Endothelial cell of umbilical vein (primary cell): ENCODE data around the gene SRRM2. TPM values are rescaled to one million over a fixed set of nuclear protein-coding genes. Genes with fewer than 3 reads are reported as not detected.

ENCODE experiments used
- BruUV-seq: library from RNA; stranded (reverse); fragments of 400-500 nt; replicated peaks from 2 replicates; lab custom pipeline; 2021; lab: Mats Ljungman, UMichigan
- CTCF ChIA-PET: fragments of 300-600, 350-600 bp; sonication (Branson Sonifier 250); formaldehyde crosslinking; loops from one replicate; lab custom pipeline; 2021; ENCODE audit warnings: antibody characterized with exemption, inconsistent platforms; lab: Charles Lee
- POLR2A ChIA-PET: fragments of 300-600, 350-600 bp; sonication (Branson Sonifier 250); formaldehyde crosslinking; loops from one replicate; lab custom pipeline; 2021; ENCODE audit warnings: antibody characterized with exemption, inconsistent platforms; lab: Charles Lee
- DNase-seq: peaks from one replicate; pipeline ENCODE4 v3.0.0-alpha.2; 2011; ENCODE audit warnings: low read depth, low spot score
- FAIRE-seq: peaks from 2 replicates; lab custom pipeline; 2011; peaks lifted over from hg19 to GRCh38; lab: Jason Lieb, UNC
- H2AFZ ChIP-seq: 2 replicates; pipeline ENCODE4 v1.6.0; 2012; ENCODE audit warnings: low read depth, low read length, control low read depth, inconsistent platforms
- H3K27ac ChIP-seq: 2 replicates; pipeline ENCODE4 v1.5.1; 2011; ENCODE audit warnings: low read depth, mild to moderate bottlenecking, control low read depth, low read length, moderate library complexity; ENCODE audit not compliant: insufficient read depth
- H3K27me3 ChIP-seq, 2 experiments: 2 replicates each; pipeline versions ENCODE4 v1.6.0 to v1.6.1; 2011; ENCODE audit warnings: low read length in 2 of 2, mixed read lengths in 1 of 2; ENCODE audit not compliant: control insufficient read depth in 2 of 2, insufficient read depth in 2 of 2
- H3K36me3 ChIP-seq, 2 experiments: 2 replicates in 1 of 2; 3 replicates in 1 of 2; pipeline ENCODE4 v1.5.1; 2011; ENCODE audit warnings: low read length in 2 of 2, mild to moderate bottlenecking in 1 of 2, moderate library complexity in 1 of 2; ENCODE audit not compliant: control insufficient read depth in 2 of 2, insufficient read depth in 2 of 2; ENCODE audit errors: extremely low read depth in 1 of 2
- H3K4me1 ChIP-seq: 3 replicates; pipeline ENCODE4 v1.5.1; 2011; ENCODE audit warnings: mild to moderate bottlenecking, low read length; ENCODE audit not compliant: control insufficient read depth, insufficient read depth; ENCODE audit errors: extremely low read depth
- H3K4me2 ChIP-seq: 2 replicates; pipeline ENCODE4 v1.6.1; 2011; ENCODE audit warnings: low read length, control low read depth, mixed read lengths; ENCODE audit not compliant: insufficient read depth
- H3K4me3 ChIP-seq, 3 experiments: fragments of 200-600 bp in 1 of 3; sonication (generic), shearing (Covaris generic) in 1 of 3; replicated peaks in 1 of 3; 2 replicates each; pipeline ENCODE4 v1.5.1; 2011 to 2016; ENCODE audit warnings: control low read depth in 3 of 3, low read length in 3 of 3, mild to moderate bottlenecking in 2 of 3, inconsistent platforms in 1 of 3, low read depth in 1 of 3, moderate library complexity in 1 of 3; ENCODE audit not compliant: insufficient read depth in 1 of 3
- H3K79me2 ChIP-seq: 2 replicates; pipeline ENCODE4 v1.6.0; 2012; ENCODE audit warnings: low read length, inconsistent platforms; ENCODE audit not compliant: control insufficient read depth, insufficient read depth
- H3K9ac ChIP-seq: replicated peaks from 2 replicates; pipeline ENCODE3; 2011; ENCODE audit warnings: low read length, control low read depth; ENCODE audit not compliant: insufficient read depth; ENCODE audit errors: extremely low read depth
- H3K9me1 ChIP-seq: replicated peaks from 3 replicates; pipeline ENCODE4 v1.6.0; 2011; ENCODE audit warnings: mild to moderate bottlenecking, low read length; ENCODE audit not compliant: control insufficient read depth, insufficient read depth; ENCODE audit errors: extremely low read depth
- H3K9me3 ChIP-seq: replicated peaks from 2 replicates; pipeline ENCODE4 v1.5.1; 2012; ENCODE audit warnings: low read length, inconsistent platforms; ENCODE audit not compliant: control insufficient read depth, insufficient read depth
- H4K20me1 ChIP-seq: replicated peaks from 2 replicates; pipeline ENCODE3; 2011; ENCODE audit warnings: mild to moderate bottlenecking, low read length; ENCODE audit not compliant: control insufficient read depth, insufficient read depth; ENCODE audit errors: extremely low read depth
- EZH2 ChIP-seq: IDR thresholded peaks from 2 replicates; pipeline ENCODE4 v1.6.1; 2012; ENCODE audit warnings: borderline replicate concordance, low read depth, mild to moderate bottlenecking, moderate library complexity, low read length, inconsistent platforms; ENCODE audit not compliant: severe bottlenecking
- FOS ChIP-seq: IDR thresholded peaks from 2 replicates; pipeline ENCODE4 v1.6.1; 2011; ENCODE audit warnings: mild to moderate bottlenecking, low read length, moderate library complexity, borderline replicate concordance; ENCODE audit not compliant: insufficient read depth
- GATA2 ChIP-seq: IDR thresholded peaks from 2 replicates; pipeline ENCODE4 v1.7.0; 2011; ENCODE audit warnings: low read depth, mild to moderate bottlenecking, moderate library complexity, mixed read lengths, low read length; ENCODE audit not compliant: insufficient read length, insufficient read depth
- JUN ChIP-seq: IDR thresholded peaks from 2 replicates; pipeline ENCODE4 v1.6.1; 2011; ENCODE audit warnings: borderline replicate concordance, low read depth; ENCODE audit not compliant: insufficient read length, insufficient read depth
- MYC ChIP-seq: IDR thresholded peaks from one replicate; pipeline ENCODE4 v1.6.1; 2011; ENCODE audit warnings: mild to moderate bottlenecking, low read depth, low read length
- POLR2A ChIP-seq: IDR thresholded peaks from 2 replicates; pipeline ENCODE4 v1.6.1; 2012; ENCODE audit warnings: low read depth, mild to moderate bottlenecking, control low read depth, low read length
- POLR2AphosphoS5 ChIP-seq: IDR thresholded peaks from 2 replicates; pipeline ENCODE4 v1.6.1; 2012; ENCODE audit warnings: low read depth, mild to moderate bottlenecking, control low read depth, low read length, moderate library complexity; ENCODE audit not compliant: insufficient read depth
- dilution Hi-C: fragments of 300-500 bp; cut with MboI; formaldehyde crosslinking; loops from one replicate; pipeline ENCODE4 v1.15.0; 2019; ENCODE audit warnings: low sequenced_read_pairs; ENCODE audit not compliant: extremely low pct_ligation_motif_present
- intact Hi-C: fragments of 100-400 bp; cut with micrococcal nuclease; formaldehyde crosslinking; loops from one replicate; pipeline ENCODE4 v1.10.0; 2022
- polyA plus RNA-seq, 4 experiments: library from polyadenylated mRNA; depleted of rRNA in 3 of 4; stranded (reverse) in 3 of 4; unstranded in 1 of 4; fragments of >200 nt; gene quantifications; 2 replicates each; pipeline versions ENCODE4 v1.2.1 to v1.2.3, GENCODE V29; 2011 to 2012; ENCODE audit warnings: missing spikeins in 1 of 4
- total RNA-seq: library from RNA; stranded (reverse); gene quantifications from 2 replicates; pipeline ENCODE4 v1.2.3, GENCODE V29; 2021
- TF ChIP-seq, protein P1 (sequence below): IDR thresholded peaks from 2 replicates; pipeline ENCODE4 v1.6.1; 2011; ENCODE audit not compliant: insufficient read depth, insufficient read length
- TF ChIP-seq, protein P2 (sequence below), 2 donors: IDR thresholded peaks; 1 replicate in 1 of 2; 2 replicates in 1 of 2; pipeline ENCODE4 v1.5.1; 2011; ENCODE audit warnings: low read length in 2 of 2, mild to moderate bottlenecking in 2 of 2, moderate library complexity in 2 of 2, control low read depth in 1 of 2, inconsistent platforms in 1 of 2, low read depth in 1 of 2; ENCODE audit not compliant: insufficient read depth in 1 of 2; ENCODE audit errors: extremely low read depth in 1 of 2

The SRRM2 gene
- total and polyA plus RNA-seq, 2 donors (not counting 3 experiments of a cell fraction or from before 2014, with no cell fraction given): 270 to 483 TPM

DNA sequence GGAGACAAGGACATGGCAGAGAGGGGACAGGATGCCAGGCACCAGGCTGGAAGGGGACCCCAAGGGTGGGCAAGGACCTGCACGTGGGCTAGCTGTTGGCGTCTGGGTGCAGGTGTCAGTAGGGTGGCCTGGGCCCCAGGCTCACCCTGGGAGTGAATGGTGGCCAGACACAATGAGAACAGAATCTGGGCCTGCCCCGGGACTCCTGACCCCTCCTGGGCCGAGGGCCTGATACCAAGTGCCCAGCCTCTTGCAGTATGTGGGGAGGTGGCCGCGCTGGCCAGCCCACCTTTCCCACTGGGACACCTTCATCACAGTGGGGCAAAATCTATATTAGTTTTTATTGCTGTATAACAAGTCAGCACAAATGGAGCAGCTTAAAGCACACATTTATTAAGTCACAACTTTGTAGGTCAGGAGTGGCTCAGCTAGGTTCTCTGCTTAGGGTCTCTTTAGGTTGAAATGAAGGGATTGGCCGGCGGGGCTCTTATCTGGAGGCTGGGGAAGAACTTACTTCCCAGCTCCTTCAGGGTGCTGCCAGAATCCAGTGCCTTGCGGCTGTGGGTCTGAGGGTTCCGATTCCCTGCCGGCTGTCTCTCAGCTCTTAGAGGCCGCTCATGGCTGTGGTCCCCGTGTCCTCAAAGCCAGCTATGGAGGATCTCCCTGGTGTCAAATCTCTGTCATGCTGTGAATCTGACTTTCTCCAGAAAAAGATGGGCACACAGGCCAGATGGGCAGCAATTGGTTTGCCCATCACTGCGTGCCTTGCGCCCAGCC lies 31.3 kb downstream of the SRRM2 start:
- ChIA-PET POLR2A (no interaction called here), CTCF (interaction anchor here (1.8 kb wide), 1 partner anchor 55 kb away, joined by 5 read pairs; no protein-coding TSS in a partner anchor)
- intact Hi-C loops: no loop called here
- Histone ChIP-seq H3K36me3 (no peaks in the 10 kb centered on the region), H3K4me1 (no peaks in the 10 kb centered on the region), H3K27me3 (peaks cover 10 to 18% of the 10 kb centered on the region in 2 experiments), H4K20me1 (no peaks in the 10 kb centered on the region), H3K4me3 (no peak overlapping the region), H3K27ac (no peak overlapping the region), H3K9me1 (no peaks in the 10 kb centered on the region), H3K9ac (no peak overlapping the region), H3K9me3 (no peaks in the 10 kb centered on the region), H3K4me2 (no peak overlapping the region), H2AFZ (no peak overlapping the region), H3K79me2 (no peaks in the 10 kb centered on the region)
- no peak for DNase-seq
- no peak for FAIRE-seq
- dilution Hi-C loops: no loop called here
- BruUV-seq: no TSS peak
- TF ChIP-seq, protein P1, sequence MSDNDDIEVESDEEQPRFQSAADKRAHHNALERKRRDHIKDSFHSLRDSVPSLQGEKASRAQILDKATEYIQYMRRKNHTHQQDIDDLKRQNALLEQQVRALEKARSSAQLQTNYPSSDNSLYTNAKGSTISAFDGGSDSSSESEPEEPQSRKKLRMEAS: no peak
- TF ChIP-seq FOS (no peak), POLR2A (no peak), POLR2AphosphoS5 (no peak), MYC (no peak), GATA2 (no peak), JUN (no peak), EZH2 (no peak)
- TF ChIP-seq, protein P2, sequence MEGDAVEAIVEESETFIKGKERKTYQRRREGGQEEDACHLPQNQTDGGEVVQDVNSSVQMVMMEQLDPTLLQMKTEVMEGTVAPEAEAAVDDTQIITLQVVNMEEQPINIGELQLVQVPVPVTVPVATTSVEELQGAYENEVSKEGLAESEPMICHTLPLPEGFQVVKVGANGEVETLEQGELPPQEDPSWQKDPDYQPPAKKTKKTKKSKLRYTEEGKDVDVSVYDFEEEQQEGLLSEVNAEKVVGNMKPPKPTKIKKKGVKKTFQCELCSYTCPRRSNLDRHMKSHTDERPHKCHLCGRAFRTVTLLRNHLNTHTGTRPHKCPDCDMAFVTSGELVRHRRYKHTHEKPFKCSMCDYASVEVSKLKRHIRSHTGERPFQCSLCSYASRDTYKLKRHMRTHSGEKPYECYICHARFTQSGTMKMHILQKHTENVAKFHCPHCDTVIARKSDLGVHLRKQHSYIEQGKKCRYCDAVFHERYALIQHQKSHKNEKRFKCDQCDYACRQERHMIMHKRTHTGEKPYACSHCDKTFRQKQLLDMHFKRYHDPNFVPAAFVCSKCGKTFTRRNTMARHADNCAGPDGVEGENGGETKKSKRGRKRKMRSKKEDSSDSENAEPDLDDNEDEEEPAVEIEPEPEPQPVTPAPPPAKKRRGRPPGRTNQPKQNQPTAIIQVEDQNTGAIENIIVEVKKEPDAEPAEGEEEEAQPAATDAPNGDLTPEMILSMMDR (IDR thresholded peaks at IDR 0.05; ENCODE audit: extremely low read depth in 1 of 2, insufficient read depth in 1 of 2, low read depth in 1 of 2, low read length in 2 of 2): no peak
